Measurements from ENCODE around the gene UGCG. TPM values are rescaled to one million over a fixed set of nuclear protein-coding genes. Genes with fewer than 3 reads are reported as not detected.

Gene UGCG
- total RNA-seq, 1 donor = 121 TPM

DNA sequence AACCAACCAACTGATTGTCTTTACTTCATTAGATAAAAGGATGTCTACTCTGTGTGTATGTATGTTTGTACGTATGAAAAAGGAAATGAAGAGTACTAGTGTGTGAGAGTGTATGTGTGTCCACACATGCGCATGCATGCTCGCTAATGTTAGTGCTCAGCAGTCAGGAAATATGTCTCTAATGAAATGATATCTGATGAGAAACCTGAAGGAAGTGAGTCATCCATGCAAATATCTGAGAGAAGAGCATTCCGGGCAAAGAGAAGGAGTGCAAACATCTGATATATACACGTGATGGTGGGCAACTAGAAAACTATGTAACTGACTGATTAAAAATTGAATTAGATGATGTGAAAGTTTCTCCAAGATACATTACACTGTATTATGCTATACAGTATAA lies 29.6 kb upstream of the UGCG start:
- DNase-seq (ENCODE audit: insufficient read length, low spot score, missing footprints) = peak; percentile 58
- H3K27me3 ChIP-seq (ENCODE audit: insufficient read depth, low read length) = no peaks in the 10 kb centered on the region

DNA sequence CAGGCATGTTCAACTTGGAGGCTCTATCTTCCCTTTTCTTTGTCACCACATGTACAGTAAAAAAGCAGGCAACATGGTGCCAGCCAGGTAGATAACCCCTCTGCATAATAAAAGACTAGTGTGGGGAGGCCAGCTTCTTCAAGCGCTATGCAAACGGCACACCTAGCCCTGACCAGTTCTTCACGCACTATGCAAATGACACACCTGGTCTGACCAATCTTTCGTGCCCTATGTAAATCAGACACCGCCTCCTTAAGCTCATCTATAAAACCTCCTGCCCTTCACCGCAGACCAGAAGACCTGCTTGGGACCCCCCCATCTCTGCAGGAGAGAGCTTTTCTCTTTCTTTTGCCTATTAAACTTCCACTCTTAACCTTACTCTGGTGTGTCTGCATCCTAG lies 28.1 kb upstream of the UGCG start:
- H3K4me3 ChIP-seq (ENCODE audit: insufficient read depth, low read length) = no peak overlapping the region
- no peak for DNase-seq (ENCODE audit: insufficient read length, low spot score, missing footprints)
- no peak overlapping the region for H3K27ac ChIP-seq (ENCODE audit: low read depth, low read length)
- H3K27me3 ChIP-seq (ENCODE audit: insufficient read depth, low read length) = no peaks in the 10 kb centered on the region
- H3K4me1 ChIP-seq (ENCODE audit: insufficient read depth, low read length) = no peaks in the 10 kb centered on the region
- no peaks in the 10 kb centered on the region for H4K20me1 ChIP-seq (ENCODE audit: insufficient read depth, low read length)
- no peaks in the 10 kb centered on the region for H3K79me2 ChIP-seq (ENCODE audit: insufficient read depth, low read length)
- H3K4me2 ChIP-seq (ENCODE audit: insufficient read depth, low read length) = no peak overlapping the region
- H3K9me3 ChIP-seq (ENCODE audit: low read depth, low read length) = no peaks in the 10 kb centered on the region
- TF ChIP-seq, protein P1, sequence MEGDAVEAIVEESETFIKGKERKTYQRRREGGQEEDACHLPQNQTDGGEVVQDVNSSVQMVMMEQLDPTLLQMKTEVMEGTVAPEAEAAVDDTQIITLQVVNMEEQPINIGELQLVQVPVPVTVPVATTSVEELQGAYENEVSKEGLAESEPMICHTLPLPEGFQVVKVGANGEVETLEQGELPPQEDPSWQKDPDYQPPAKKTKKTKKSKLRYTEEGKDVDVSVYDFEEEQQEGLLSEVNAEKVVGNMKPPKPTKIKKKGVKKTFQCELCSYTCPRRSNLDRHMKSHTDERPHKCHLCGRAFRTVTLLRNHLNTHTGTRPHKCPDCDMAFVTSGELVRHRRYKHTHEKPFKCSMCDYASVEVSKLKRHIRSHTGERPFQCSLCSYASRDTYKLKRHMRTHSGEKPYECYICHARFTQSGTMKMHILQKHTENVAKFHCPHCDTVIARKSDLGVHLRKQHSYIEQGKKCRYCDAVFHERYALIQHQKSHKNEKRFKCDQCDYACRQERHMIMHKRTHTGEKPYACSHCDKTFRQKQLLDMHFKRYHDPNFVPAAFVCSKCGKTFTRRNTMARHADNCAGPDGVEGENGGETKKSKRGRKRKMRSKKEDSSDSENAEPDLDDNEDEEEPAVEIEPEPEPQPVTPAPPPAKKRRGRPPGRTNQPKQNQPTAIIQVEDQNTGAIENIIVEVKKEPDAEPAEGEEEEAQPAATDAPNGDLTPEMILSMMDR (IDR thresholded peaks at IDR 0.05; ENCODE audit: extremely low read depth, low read depth, low read length) = no peak
- H2AFZ ChIP-seq (ENCODE audit: low read length) = no peak overlapping the region
- no peaks in the 10 kb centered on the region for H3K36me3 ChIP-seq (ENCODE audit: insufficient read depth, low read length)

More for the DNA sequence above, 29.6 kb upstream of the UGCG start:
- Histone ChIP-seq H3K4me1 (ENCODE audit: insufficient read depth, low read length) (no peaks in the 10 kb centered on the region), H3K9me3 (ENCODE audit: low read depth, low read length) (no peaks in the 10 kb centered on the region), H3K4me2 (ENCODE audit: insufficient read depth, low read length) (no peak overlapping the region), H3K79me2 (ENCODE audit: insufficient read depth, low read length) (no peaks in the 10 kb centered on the region), H4K20me1 (ENCODE audit: insufficient read depth, low read length) (no peaks in the 10 kb centered on the region), H3K4me3 (ENCODE audit: insufficient read depth, low read length) (no peak overlapping the region), H3K27ac (ENCODE audit: low read depth, low read length) (no peak overlapping the region), H2AFZ (ENCODE audit: low read length) (no peak overlapping the region), H3K36me3 (ENCODE audit: insufficient read depth, low read length) (no peaks in the 10 kb centered on the region)
- TF ChIP-seq, protein P1 (IDR thresholded peaks at IDR 0.05; ENCODE audit: extremely low read depth, low read depth, low read length) = no peak

GRCh38 chr9:111870774-111871498 lies 25.7 kb upstream of the UGCG start:
- TF ChIP-seq, protein P1 (IDR thresholded peaks at IDR 0.05; ENCODE audit: extremely low read depth, low read depth, low read length) = no peak
- Histone ChIP-seq H3K9me3 (ENCODE audit: low read depth, low read length) (no peaks in the 10 kb centered on the region), H3K4me1 (ENCODE audit: insufficient read depth, low read length) (no peaks in the 10 kb centered on the region), H3K4me2 (ENCODE audit: insufficient read depth, low read length) (no peak overlapping the region), H3K4me3 (ENCODE audit: insufficient read depth, low read length) (no peak overlapping the region), H3K27me3 (ENCODE audit: insufficient read depth, low read length) (no peaks in the 10 kb centered on the region), H3K79me2 (ENCODE audit: insufficient read depth, low read length) (no peaks in the 10 kb centered on the region), H3K27ac (ENCODE audit: low read depth, low read length) (no peak overlapping the region), H3K36me3 (ENCODE audit: insufficient read depth, low read length) (no peaks in the 10 kb centered on the region), H4K20me1 (ENCODE audit: insufficient read depth, low read length) (no peaks in the 10 kb centered on the region), H2AFZ (ENCODE audit: low read length) (no peak overlapping the region)
- DNase-seq (ENCODE audit: insufficient read length, low spot score, missing footprints) = no peak

DNA sequence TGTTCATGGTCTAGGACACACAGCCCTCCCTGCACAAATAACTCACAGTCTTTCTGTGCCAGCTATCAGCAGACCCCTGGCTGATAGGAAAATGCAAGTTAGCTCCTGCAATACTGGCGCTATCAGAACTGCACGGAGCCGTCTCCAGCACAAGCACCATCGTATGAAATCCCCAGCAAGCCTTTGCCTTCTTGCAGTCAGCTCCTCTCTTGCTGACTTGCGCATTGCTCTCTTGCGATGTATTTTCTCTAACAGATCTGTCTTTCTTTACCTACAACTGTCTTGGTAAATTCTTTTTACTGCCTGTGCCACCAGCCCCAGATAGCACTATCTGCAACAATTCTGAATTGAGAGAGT lies 25.1 kb upstream of the UGCG start:
- H3K9me3 ChIP-seq (ENCODE audit: low read depth, low read length) = no peaks in the 10 kb centered on the region
- H3K4me2 ChIP-seq (ENCODE audit: insufficient read depth, low read length) = no peak overlapping the region
- no peak for DNase-seq (ENCODE audit: insufficient read length, low spot score, missing footprints)
- H3K4me3 ChIP-seq (ENCODE audit: insufficient read depth, low read length) = no peak overlapping the region
- H3K27ac ChIP-seq (ENCODE audit: low read depth, low read length) = no peak overlapping the region
- TF ChIP-seq, protein P1 (IDR thresholded peaks at IDR 0.05; ENCODE audit: extremely low read depth, low read depth, low read length) = no peak
- H4K20me1 ChIP-seq (ENCODE audit: insufficient read depth, low read length) = no peaks in the 10 kb centered on the region
- no peaks in the 10 kb centered on the region for H3K36me3 ChIP-seq (ENCODE audit: insufficient read depth, low read length)
- H3K27me3 ChIP-seq (ENCODE audit: insufficient read depth, low read length) = no peaks in the 10 kb centered on the region
- H3K79me2 ChIP-seq (ENCODE audit: insufficient read depth, low read length) = no peaks in the 10 kb centered on the region
- no peaks in the 10 kb centered on the region for H3K4me1 ChIP-seq (ENCODE audit: insufficient read depth, low read length)
- H2AFZ ChIP-seq (ENCODE audit: low read length) = no peak overlapping the region

Measured in osteoblast (primary cell).